K562 (cell line): Measurements from ENCODE around the gene PARP15. TPM values are rescaled to one million over a fixed set of nuclear protein-coding genes. Genes with fewer than 3 reads are reported as not detected.

Source experiments
- BCOR ChIP-seq: fragments of 450-650 bp; IDR thresholded peaks from 2 replicates; pipeline ENCODE4 v1.6.1; 2016
- CREM ChIP-seq: IDR thresholded peaks from 2 replicates; pipeline ENCODE4 v1.6.1; 2014; ENCODE audit warnings: antibody characterized with exemption, low read depth
- POLR2G ChIP-seq: fragments of 200-400 bp; formaldehyde crosslinking; IDR thresholded peaks from 2 replicates; pipeline ENCODE4 v1.6.1; 2017; ENCODE audit warnings: low read depth, mild to moderate bottlenecking, antibody characterized with exemption, low read length, moderate library complexity
- PTRF ChIP-seq: fragments of 450-650 bp; IDR thresholded peaks from 2 replicates; pipeline ENCODE4 v1.6.1; 2016; ENCODE audit warnings: mild to moderate bottlenecking, missing genetic modification characterization, missing compliant biosample characterization
- TSC22D4 ChIP-seq: fragments of 450-650 bp; IDR thresholded peaks from 2 replicates; pipeline ENCODE4 v1.6.1; 2016; ENCODE audit warnings: missing genetic modification characterization, missing biosample characterization, control low read depth
- ZNF592 ChIP-seq: fragments of 450-650 bp; IDR thresholded peaks from 2 replicates; pipeline ENCODE4 v1.6.1; 2017; ENCODE audit warnings: antibody characterized with exemption, mild to moderate bottlenecking
- ZNF717 ChIP-seq: fragments of 250-450 bp; sonication (Bioruptor Pico); IDR thresholded peaks from 2 replicates; pipeline ENCODE4 v1.5.0; 2021
- polyA plus RNA-seq, 8 experiments: library from polyadenylated mRNA; depleted of rRNA in 4 of 8; stranded (reverse) in 5 of 8; unstranded in 3 of 8; fragments of >200 nt; fragmentation: Nextera tagmentation in 2 of 8; fragmentation: Illumina TruSeq in 1 of 8; extraction: Ambion mirVana in 2 of 8; extraction: Trizol in 1 of 8; gene quantifications; 2 replicates each; pipeline versions ENCODE4 v1.2.1 to v1.2.3, GENCODE V29; 2011 to 2014; ENCODE audit warnings: inconsistent platforms in 1 of 8, missing spikeins in 1 of 8
- total RNA-seq, 7 experiments: library from RNA; depleted of rRNA in 6 of 7; stranded (reverse); fragments of >200 nt in 6 of 7; fragmentation: Illumina TruSeq in 2 of 7; extraction: Trizol in 2 of 7; gene quantifications; 2 replicates each; pipeline versions ENCODE4 v1.2.1 to v1.2.3, GENCODE V29; 2011 to 2021; ENCODE audit warnings: low replicate concordance in 1 of 7
- TF ChIP-seq, protein P1 (sequence below): fragments of 450-650 bp; IDR thresholded peaks from 2 replicates; pipeline ENCODE4 v1.6.1; 2016; ENCODE audit warnings: mild to moderate bottlenecking, moderate library complexity
- TF ChIP-seq, protein P2 (sequence below): fragments of 250-450 bp; sonication (Bioruptor Pico); IDR thresholded peaks from 2 replicates; pipeline ENCODE4 v1.8.0; 2022; ENCODE audit warnings: inconsistent platforms, mild to moderate bottlenecking, moderate library complexity, borderline replicate concordance

The PARP15 gene
- total and polyA plus RNA-seq, 9 of the 15 experiments (the other 6 are each of a cell fraction or from before 2014, with no cell fraction given), result 0.05 to 0.40 (median 0.13) TPM

- TF ChIP-seq, protein P1, sequence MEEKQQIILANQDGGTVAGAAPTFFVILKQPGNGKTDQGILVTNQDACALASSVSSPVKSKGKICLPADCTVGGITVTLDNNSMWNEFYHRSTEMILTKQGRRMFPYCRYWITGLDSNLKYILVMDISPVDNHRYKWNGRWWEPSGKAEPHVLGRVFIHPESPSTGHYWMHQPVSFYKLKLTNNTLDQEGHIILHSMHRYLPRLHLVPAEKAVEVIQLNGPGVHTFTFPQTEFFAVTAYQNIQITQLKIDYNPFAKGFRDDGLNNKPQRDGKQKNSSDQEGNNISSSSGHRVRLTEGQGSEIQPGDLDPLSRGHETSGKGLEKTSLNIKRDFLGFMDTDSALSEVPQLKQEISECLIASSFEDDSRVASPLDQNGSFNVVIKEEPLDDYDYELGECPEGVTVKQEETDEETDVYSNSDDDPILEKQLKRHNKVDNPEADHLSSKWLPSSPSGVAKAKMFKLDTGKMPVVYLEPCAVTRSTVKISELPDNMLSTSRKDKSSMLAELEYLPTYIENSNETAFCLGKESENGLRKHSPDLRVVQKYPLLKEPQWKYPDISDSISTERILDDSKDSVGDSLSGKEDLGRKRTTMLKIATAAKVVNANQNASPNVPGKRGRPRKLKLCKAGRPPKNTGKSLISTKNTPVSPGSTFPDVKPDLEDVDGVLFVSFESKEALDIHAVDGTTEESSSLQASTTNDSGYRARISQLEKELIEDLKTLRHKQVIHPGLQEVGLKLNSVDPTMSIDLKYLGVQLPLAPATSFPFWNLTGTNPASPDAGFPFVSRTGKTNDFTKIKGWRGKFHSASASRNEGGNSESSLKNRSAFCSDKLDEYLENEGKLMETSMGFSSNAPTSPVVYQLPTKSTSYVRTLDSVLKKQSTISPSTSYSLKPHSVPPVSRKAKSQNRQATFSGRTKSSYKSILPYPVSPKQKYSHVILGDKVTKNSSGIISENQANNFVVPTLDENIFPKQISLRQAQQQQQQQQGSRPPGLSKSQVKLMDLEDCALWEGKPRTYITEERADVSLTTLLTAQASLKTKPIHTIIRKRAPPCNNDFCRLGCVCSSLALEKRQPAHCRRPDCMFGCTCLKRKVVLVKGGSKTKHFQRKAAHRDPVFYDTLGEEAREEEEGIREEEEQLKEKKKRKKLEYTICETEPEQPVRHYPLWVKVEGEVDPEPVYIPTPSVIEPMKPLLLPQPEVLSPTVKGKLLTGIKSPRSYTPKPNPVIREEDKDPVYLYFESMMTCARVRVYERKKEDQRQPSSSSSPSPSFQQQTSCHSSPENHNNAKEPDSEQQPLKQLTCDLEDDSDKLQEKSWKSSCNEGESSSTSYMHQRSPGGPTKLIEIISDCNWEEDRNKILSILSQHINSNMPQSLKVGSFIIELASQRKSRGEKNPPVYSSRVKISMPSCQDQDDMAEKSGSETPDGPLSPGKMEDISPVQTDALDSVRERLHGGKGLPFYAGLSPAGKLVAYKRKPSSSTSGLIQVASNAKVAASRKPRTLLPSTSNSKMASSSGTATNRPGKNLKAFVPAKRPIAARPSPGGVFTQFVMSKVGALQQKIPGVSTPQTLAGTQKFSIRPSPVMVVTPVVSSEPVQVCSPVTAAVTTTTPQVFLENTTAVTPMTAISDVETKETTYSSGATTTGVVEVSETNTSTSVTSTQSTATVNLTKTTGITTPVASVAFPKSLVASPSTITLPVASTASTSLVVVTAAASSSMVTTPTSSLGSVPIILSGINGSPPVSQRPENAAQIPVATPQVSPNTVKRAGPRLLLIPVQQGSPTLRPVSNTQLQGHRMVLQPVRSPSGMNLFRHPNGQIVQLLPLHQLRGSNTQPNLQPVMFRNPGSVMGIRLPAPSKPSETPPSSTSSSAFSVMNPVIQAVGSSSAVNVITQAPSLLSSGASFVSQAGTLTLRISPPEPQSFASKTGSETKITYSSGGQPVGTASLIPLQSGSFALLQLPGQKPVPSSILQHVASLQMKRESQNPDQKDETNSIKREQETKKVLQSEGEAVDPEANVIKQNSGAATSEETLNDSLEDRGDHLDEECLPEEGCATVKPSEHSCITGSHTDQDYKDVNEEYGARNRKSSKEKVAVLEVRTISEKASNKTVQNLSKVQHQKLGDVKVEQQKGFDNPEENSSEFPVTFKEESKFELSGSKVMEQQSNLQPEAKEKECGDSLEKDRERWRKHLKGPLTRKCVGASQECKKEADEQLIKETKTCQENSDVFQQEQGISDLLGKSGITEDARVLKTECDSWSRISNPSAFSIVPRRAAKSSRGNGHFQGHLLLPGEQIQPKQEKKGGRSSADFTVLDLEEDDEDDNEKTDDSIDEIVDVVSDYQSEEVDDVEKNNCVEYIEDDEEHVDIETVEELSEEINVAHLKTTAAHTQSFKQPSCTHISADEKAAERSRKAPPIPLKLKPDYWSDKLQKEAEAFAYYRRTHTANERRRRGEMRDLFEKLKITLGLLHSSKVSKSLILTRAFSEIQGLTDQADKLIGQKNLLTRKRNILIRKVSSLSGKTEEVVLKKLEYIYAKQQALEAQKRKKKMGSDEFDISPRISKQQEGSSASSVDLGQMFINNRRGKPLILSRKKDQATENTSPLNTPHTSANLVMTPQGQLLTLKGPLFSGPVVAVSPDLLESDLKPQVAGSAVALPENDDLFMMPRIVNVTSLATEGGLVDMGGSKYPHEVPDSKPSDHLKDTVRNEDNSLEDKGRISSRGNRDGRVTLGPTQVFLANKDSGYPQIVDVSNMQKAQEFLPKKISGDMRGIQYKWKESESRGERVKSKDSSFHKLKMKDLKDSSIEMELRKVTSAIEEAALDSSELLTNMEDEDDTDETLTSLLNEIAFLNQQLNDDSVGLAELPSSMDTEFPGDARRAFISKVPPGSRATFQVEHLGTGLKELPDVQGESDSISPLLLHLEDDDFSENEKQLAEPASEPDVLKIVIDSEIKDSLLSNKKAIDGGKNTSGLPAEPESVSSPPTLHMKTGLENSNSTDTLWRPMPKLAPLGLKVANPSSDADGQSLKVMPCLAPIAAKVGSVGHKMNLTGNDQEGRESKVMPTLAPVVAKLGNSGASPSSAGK, result 0 out of 2 replicates have a peak, but pooled peaks have one; percentile 31
- TF ChIP-seq BCOR (peak; percentile 53), ZNF592 (no peak), ZNF717 (no peak), POLR2G (peak; percentile 72), CREM (no peak), PTRF (tag) (no peak), TSC22D4 (no peak)
- TF ChIP-seq, protein P2, sequence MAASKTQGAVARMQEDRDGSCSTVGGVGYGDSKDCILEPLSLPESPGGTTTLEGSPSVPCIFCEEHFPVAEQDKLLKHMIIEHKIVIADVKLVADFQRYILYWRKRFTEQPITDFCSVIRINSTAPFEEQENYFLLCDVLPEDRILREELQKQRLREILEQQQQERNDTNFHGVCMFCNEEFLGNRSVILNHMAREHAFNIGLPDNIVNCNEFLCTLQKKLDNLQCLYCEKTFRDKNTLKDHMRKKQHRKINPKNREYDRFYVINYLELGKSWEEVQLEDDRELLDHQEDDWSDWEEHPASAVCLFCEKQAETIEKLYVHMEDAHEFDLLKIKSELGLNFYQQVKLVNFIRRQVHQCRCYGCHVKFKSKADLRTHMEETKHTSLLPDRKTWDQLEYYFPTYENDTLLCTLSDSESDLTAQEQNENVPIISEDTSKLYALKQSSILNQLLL (CRISPR knock-in tag), result no peak
Observed at GRCh38 chr3:122577409-122578031, at the start of gene PARP15 (continued).
